K562 (cell line): Measurements from ENCODE around the gene SRSF1. TPM values are rescaled to one million over a fixed set of nuclear protein-coding genes. Genes with fewer than 3 reads are reported as not detected.

Experiments
- ELF1 ChIP-seq: fragments of 200-800 bp; sonication (Bioruptor generic); IDR thresholded peaks from 2 replicates; pipeline ENCODE4 v1.6.1; 2016; ENCODE audit warnings: missing genetic modification characterization, missing compliant biosample characterization
- FOS ChIP-seq: IDR thresholded peaks from 3 replicates; pipeline ENCODE4 v1.6.1; 2011; ENCODE audit not compliant: insufficient read length; ENCODE audit errors: extremely low read depth
- HBP1 ChIP-seq: fragments of 450-650 bp; formaldehyde crosslinking; IDR thresholded peaks from 2 replicates; pipeline ENCODE4 v1.4.0; 2022; ENCODE audit warnings: missing genetic modification characterization
- POLR2AphosphoS2 ChIP-seq: IDR thresholded peaks from 2 replicates; pipeline ENCODE4 v1.6.1; 2012; ENCODE audit warnings: low read length, improper control_type of control experiment
- POLR2H ChIP-seq: IDR thresholded peaks from 2 replicates; pipeline ENCODE4 v1.6.1; 2016; ENCODE audit warnings: missing genetic modification characterization, low read depth, mild to moderate bottlenecking, control low read depth, missing compliant biosample characterization, moderate library complexity
- RAD21 ChIP-seq, 2 experiments: fragments of 250-450 bp in 1 of 2; fragments of 450-650 bp in 1 of 2; sonication (Bioruptor Pico) in 1 of 2; formaldehyde crosslinking in 1 of 2; IDR thresholded peaks in 1 of 2; conservative IDR thresholded peaks in 1 of 2; 2 replicates each; pipeline versions ENCODE4 v1.4.0 to v1.8.0; 2020 to 2022; ENCODE audit warnings: mild to moderate bottlenecking in 2 of 2, moderate library complexity in 1 of 2
- SMC3 ChIP-seq: conservative IDR thresholded peaks from 2 replicates; pipeline ENCODE4 v1.6.1; 2011; ENCODE audit warnings: low read depth, low read length, improper control_type of control experiment; ENCODE audit not compliant: insufficient read depth
- TEAD1 ChIP-seq, 2 experiments: fragments of 450-650 bp in 1 of 2; sonication (generic) in 1 of 2; formaldehyde crosslinking; IDR thresholded peaks; 2 replicates each; pipeline versions ENCODE4 v1.4.0 to v1.8.0; 2020 to 2022; ENCODE audit warnings: mild to moderate bottlenecking in 2 of 2, missing genetic modification reagents in 1 of 2
- ZNF707 ChIP-seq: fragments of 250-450 bp; sonication (Bioruptor Pico); conservative IDR thresholded peaks from 2 replicates; pipeline ENCODE4 v1.8.0; 2022; ENCODE audit warnings: inconsistent platforms, mild to moderate bottlenecking, moderate library complexity
- polyA plus RNA-seq, 8 experiments: library from polyadenylated mRNA; depleted of rRNA in 4 of 8; stranded (reverse) in 5 of 8; unstranded in 3 of 8; fragments of >200 nt; fragmentation: Nextera tagmentation in 2 of 8; fragmentation: Illumina TruSeq in 1 of 8; extraction: Ambion mirVana in 2 of 8; extraction: Trizol in 1 of 8; gene quantifications; 2 replicates each; pipeline versions ENCODE4 v1.2.1 to v1.2.3, GENCODE V29; 2011 to 2014; ENCODE audit warnings: inconsistent platforms in 1 of 8, missing spikeins in 1 of 8
- total RNA-seq, 7 experiments: library from RNA; depleted of rRNA in 6 of 7; stranded (reverse); fragments of >200 nt in 6 of 7; fragmentation: Illumina TruSeq in 2 of 7; extraction: Trizol in 2 of 7; gene quantifications; 2 replicates each; pipeline versions ENCODE4 v1.2.1 to v1.2.3, GENCODE V29; 2011 to 2021; ENCODE audit warnings: low replicate concordance in 1 of 7
- TF ChIP-seq, protein P1 (sequence below): fragments of 450-650 bp; formaldehyde crosslinking; IDR thresholded peaks from 2 replicates; pipeline ENCODE4 v1.4.0; 2022; ENCODE audit warnings: missing genetic modification characterization
- TF ChIP-seq, protein P2 (sequence below): fragments of 450-650 bp; IDR thresholded peaks from 2 replicates; pipeline ENCODE4 v1.6.1; 2016; ENCODE audit warnings: mild to moderate bottlenecking

Gene SRSF1
- total and polyA plus RNA-seq, 9 of the 15 experiments (the other 6 are each of a cell fraction or from before 2014, with no cell fraction given): 77.8 to 559 (median 442) TPM

- TF ChIP-seq, protein P1, sequence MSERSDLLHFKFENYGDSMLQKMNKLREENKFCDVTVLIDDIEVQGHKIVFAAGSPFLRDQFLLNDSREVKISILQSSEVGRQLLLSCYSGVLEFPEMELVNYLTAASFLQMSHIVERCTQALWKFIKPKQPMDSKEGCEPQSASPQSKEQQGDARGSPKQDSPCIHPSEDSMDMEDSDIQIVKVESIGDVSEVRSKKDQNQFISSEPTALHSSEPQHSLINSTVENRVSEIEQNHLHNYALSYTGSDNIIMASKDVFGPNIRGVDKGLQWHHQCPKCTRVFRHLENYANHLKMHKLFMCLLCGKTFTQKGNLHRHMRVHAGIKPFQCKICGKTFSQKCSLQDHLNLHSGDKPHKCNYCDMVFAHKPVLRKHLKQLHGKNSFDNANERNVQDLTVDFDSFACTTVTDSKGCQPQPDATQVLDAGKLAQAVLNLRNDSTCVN (CRISPR knock-in tag): 0 out of 2 replicates have a peak, but pooled peaks have one; percentile 24
- peak in 1 of 2 experiments; percentile 23; a peak in 1 of 4 replicates for TF ChIP-seq TEAD1 (CRISPR knock-in tag; IDR thresholded peaks at IDR 0.05)
- TF ChIP-seq HBP1: 0 out of 2 replicates have a peak, but pooled peaks have one; percentile 12
- no peak for TF ChIP-seq ZNF707
- TF ChIP-seq POLR2H (tag): 0 out of 2 replicates have a peak, but pooled peaks have one; percentile 8
- peak; percentile 53; the same call in 1 of the 2 replicates for TF ChIP-seq SMC3
- TF ChIP-seq POLR2AphosphoS2: peak; percentile 89
- peak; percentile 57 to 72 for TF ChIP-seq RAD21 (CRISPR knock-in tag; conservative IDR thresholded peaks at IDR 0.05 in 1 of 2, IDR thresholded peaks at IDR 0.05 in 1 of 2)
- TF ChIP-seq ELF1 (tag): 0 out of 2 replicates have a peak, but pooled peaks have one; percentile 20
- TF ChIP-seq, protein P2, sequence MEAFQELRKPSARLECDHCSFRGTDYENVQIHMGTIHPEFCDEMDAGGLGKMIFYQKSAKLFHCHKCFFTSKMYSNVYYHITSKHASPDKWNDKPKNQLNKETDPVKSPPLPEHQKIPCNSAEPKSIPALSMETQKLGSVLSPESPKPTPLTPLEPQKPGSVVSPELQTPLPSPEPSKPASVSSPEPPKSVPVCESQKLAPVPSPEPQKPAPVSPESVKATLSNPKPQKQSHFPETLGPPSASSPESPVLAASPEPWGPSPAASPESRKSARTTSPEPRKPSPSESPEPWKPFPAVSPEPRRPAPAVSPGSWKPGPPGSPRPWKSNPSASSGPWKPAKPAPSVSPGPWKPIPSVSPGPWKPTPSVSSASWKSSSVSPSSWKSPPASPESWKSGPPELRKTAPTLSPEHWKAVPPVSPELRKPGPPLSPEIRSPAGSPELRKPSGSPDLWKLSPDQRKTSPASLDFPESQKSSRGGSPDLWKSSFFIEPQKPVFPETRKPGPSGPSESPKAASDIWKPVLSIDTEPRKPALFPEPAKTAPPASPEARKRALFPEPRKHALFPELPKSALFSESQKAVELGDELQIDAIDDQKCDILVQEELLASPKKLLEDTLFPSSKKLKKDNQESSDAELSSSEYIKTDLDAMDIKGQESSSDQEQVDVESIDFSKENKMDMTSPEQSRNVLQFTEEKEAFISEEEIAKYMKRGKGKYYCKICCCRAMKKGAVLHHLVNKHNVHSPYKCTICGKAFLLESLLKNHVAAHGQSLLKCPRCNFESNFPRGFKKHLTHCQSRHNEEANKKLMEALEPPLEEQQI: no peak
- no peak for TF ChIP-seq FOS
Measured at GRCh38 chr17:57995076-57995956, 11.7 kb downstream of the SRSF1 start (continued).
